ENCODE measurements around the gene IL36RN. TPM values are rescaled to one million over a fixed set of nuclear protein-coding genes. Genes with fewer than 3 reads are reported as not detected.

Gene IL36RN
- not detected for total RNA-seq

- no peak for DNase-seq
- Histone ChIP-seq H3K9me3 (peaks cover 0 to 9% (median 0%) of the 10 kb centered on the region in 4 donors), H3K4me3 (no peak within 1 kb of the TSS), H3K27ac (no peak within 1 kb of the TSS), H3K4me1 (no peaks in the 10 kb centered on the region), H3K36me3 (no peaks in the 10 kb centered on the region), H3K27me3 (no peaks in the 10 kb centered on the region)
- no peak for TF ChIP-seq CTCF (IDR thresholded peaks at IDR 0.05)
- no peak for TF ChIP-seq POLR2A (IDR thresholded peaks at IDR 0.05)
These were observed at the start of gene IL36RN for GRCh38 chr2:113058998-113059960. IL36RN (plus strand) TSS chr2:113059198; CDS start chr2:113059439, 241 bp downstream.

- no peak for DNase-seq
- Histone ChIP-seq H3K27me3 (no peaks in the 10 kb centered on the region), H3K4me1 (no peaks in the 10 kb centered on the region), H3K9me3 (no peaks in the 10 kb centered on the region), H3K36me3 (no peaks in the 10 kb centered on the region), H3K27ac (no peak overlapping the region), H3K4me3 (no peak overlapping the region)
- TF ChIP-seq CTCF (IDR thresholded peaks at IDR 0.05) = no peak
- TF ChIP-seq POLR2A (IDR thresholded peaks at IDR 0.05) = no peak
These were observed 49.4 kb upstream of the IL36RN start for GRCh38 chr2:113009622-113010021.

GRCh38 chr2:113010088-113010487, 48.9 kb upstream of the IL36RN start:
- DNase-seq = no peak
- no peak overlapping the region for H3K27ac ChIP-seq
- no peaks in the 10 kb centered on the region for H3K4me1 ChIP-seq

GRCh38 chr2:113011108-113011507, 47.9 kb upstream of the IL36RN start:
- no peak overlapping the region for H3K27ac ChIP-seq
- no peaks in the 10 kb centered on the region for H3K4me1 ChIP-seq
- TF ChIP-seq POLR2A (IDR thresholded peaks at IDR 0.05) (no peak), CTCF (IDR thresholded peaks at IDR 0.05) (no peak)
- no peak overlapping the region for H3K4me3 ChIP-seq
- no peaks in the 10 kb centered on the region for H3K36me3 ChIP-seq
- no peaks in the 10 kb centered on the region for H3K9me3 ChIP-seq
- no peaks in the 10 kb centered on the region for H3K27me3 ChIP-seq
- DNase-seq = no peak

More at GRCh38 chr2:113010088-113010487, 48.9 kb upstream of the IL36RN start:
- Histone ChIP-seq H3K9me3 (no peaks in the 10 kb centered on the region), H3K27me3 (no peaks in the 10 kb centered on the region), H3K36me3 (no peaks in the 10 kb centered on the region), H3K4me3 (no peak overlapping the region)
- TF ChIP-seq CTCF (IDR thresholded peaks at IDR 0.05) (no peak), POLR2A (IDR thresholded peaks at IDR 0.05) (no peak)

GRCh38 chr2:113012436-113013335, 46.3 kb upstream of the IL36RN start:
- TF ChIP-seq POLR2A (IDR thresholded peaks at IDR 0.05) (no peak), CTCF (IDR thresholded peaks at IDR 0.05) (no peak)
- no peak for DNase-seq
- H3K27ac ChIP-seq = no peak overlapping the region
- no peaks in the 10 kb centered on the region for H3K27me3 ChIP-seq
- no peaks in the 10 kb centered on the region for H3K4me1 ChIP-seq
- H3K36me3 ChIP-seq = no peaks in the 10 kb centered on the region
- no peak overlapping the region for H3K4me3 ChIP-seq
- no peaks in the 10 kb centered on the region for H3K9me3 ChIP-seq
